Parathyroid adenoma (tissue), 2 donors: ENCODE results near the gene P3H3.

ENCODE experiments used
- H2AFZ ChIP-seq: fragments of 300-600 bp; sonication (generic); one replicate; pipeline ENCODE4 v1.7.0; 2017; ENCODE audit warnings: antibody characterized with exemption, mild to moderate bottlenecking
- H3K27ac ChIP-seq: fragments of 300-600 bp; sonication (generic); one replicate; pipeline ENCODE4 v1.7.0; 2017
- H3K27me3 ChIP-seq: fragments of 300-600 bp; sonication (generic); one replicate; pipeline ENCODE4 v1.7.0; 2017; ENCODE audit warnings: low read length; ENCODE audit not compliant: control insufficient read depth, insufficient read depth
- H3K36me3 ChIP-seq: fragments of 300-600 bp; sonication (generic); one replicate; pipeline ENCODE4 v1.7.0; 2017; ENCODE audit warnings: low read length; ENCODE audit not compliant: control insufficient read depth, insufficient read depth
- H3K4me1 ChIP-seq: fragments of 300-600 bp; sonication (generic); one replicate; pipeline ENCODE4 v1.7.0; 2017; ENCODE audit warnings: control low read depth
- H3K4me2 ChIP-seq: fragments of 300-600 bp; sonication (generic); one replicate; pipeline ENCODE4 v1.7.0; 2017; ENCODE audit warnings: low read length
- H3K4me3 ChIP-seq: fragments of 300-600 bp; sonication (generic); one replicate; pipeline ENCODE4 v1.7.0; 2017; ENCODE audit warnings: low read depth, low read length
- H3K79me2 ChIP-seq: fragments of 300-600 bp; sonication (generic); one replicate; pipeline ENCODE4 v1.7.0; 2017; ENCODE audit warnings: control low read depth
- H3K9ac ChIP-seq: fragments of 300-600 bp; sonication (generic); one replicate; pipeline ENCODE4 v1.7.0; 2017; ENCODE audit warnings: mild to moderate bottlenecking
- H3K9me3 ChIP-seq: fragments of 300-600 bp; sonication (generic); one replicate; pipeline ENCODE4 v1.7.0; 2017; ENCODE audit warnings: low read length; ENCODE audit not compliant: control insufficient read depth
- CTCF ChIP-seq: fragments of 300-600 bp; sonication (generic); IDR thresholded peaks from one replicate; pipeline ENCODE4 v1.7.0; 2017; ENCODE audit warnings: antibody characterized with exemption, mild to moderate bottlenecking
- donor health status: primary hyperparathyroidism.

The P3H3 gene

DNA sequence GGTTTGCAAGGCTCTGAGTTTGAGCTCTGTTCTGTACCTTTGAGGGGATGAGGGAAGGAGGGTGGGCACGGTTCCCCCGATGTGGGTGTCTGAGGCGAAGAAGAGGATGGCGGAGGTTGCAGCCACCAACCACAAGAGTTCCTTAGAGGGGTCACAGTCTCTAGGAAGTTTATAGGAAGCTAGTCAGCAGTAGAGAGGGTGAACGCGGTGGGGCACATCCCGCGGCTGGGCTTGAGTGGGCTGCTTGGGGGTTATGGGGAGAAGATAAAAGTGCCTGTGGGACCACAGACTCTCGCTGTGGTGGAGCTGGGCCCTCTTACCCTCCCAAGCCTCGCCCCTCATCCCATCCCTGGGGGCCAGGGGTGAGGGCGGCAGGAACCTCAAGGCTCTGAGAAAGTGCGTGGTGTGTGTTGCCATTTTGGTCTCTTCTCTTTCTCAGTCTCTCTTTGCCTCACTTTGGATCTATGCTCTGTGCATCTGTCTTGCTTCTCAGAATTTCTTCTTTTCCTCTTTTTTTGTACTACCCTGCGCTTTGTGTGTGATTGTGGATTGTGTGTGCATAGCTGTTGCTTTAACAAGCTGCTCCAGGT lies 36.2 kb upstream of the P3H3 start:
- H3K27me3 ChIP-seq: no peaks in the 10 kb centered on the region
- H3K27ac ChIP-seq: peak overlapping the region; percentile 8
- no peaks in the 10 kb centered on the region for H3K9me3 ChIP-seq
- H3K4me3 ChIP-seq: no peak overlapping the region
- H3K79me2 ChIP-seq: peaks cover 23% of the 10 kb centered on the region
- H3K9ac ChIP-seq: no peak overlapping the region
- peak overlapping the region; percentile 65 for H2AFZ ChIP-seq
- peaks cover 19% of the 10 kb centered on the region for H3K4me1 ChIP-seq
- H3K36me3 ChIP-seq: no peaks in the 10 kb centered on the region
- no peak overlapping the region for H3K4me2 ChIP-seq
- no peak for TF ChIP-seq CTCF

DNA sequence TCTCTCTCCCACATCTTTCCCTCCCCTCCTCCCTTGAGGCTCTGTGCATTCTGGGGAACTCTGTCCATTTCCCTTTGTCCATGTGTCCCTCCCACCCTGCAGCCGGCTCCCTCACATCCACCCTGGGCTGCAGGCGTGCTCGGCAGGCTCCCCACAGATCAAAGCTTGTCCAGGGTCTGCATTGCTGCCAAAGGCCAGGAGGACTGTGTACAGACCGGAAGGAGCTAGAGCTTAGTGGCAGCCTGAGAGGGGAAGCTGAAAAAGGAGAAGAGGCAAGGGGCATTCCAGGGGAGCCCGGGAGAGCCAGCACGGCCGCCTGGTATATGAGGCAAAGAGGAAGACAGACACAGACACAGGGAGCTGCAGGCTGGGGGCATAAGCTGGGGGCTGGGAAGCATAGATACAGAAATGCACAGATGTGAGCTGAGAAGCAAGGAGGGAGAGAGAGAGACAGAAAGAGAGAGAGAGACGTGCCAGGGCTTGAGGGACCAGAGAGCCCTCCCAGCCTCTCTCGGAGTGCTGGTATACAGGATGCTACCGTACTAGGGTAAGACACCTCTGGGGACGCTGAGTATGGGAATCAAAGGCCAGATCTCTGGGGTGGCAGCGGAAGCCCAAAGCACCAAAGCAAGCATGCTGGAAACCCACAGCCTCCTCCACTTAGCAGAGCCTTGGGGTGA lies 35.5 kb upstream of the P3H3 start:
- peaks cover 23% of the 10 kb centered on the region for H3K79me2 ChIP-seq
- H3K9ac ChIP-seq: no peak overlapping the region
- no peaks in the 10 kb centered on the region for H3K9me3 ChIP-seq
- no peak overlapping the region for H3K4me2 ChIP-seq
- peaks cover 14% of the 10 kb centered on the region for H3K4me1 ChIP-seq
- H3K4me3 ChIP-seq: no peak overlapping the region
- H3K27ac ChIP-seq: peak overlapping the region; percentile 8
- no peak for TF ChIP-seq CTCF
- no peaks in the 10 kb centered on the region for H3K36me3 ChIP-seq
- no peaks in the 10 kb centered on the region for H3K27me3 ChIP-seq
- H2AFZ ChIP-seq: peak overlapping the region; percentile 65

GRCh38 chr12:6795088-6795487 lies 33.1 kb upstream of the P3H3 start:
- Histone ChIP-seq H2AFZ (no peak overlapping the region), H3K36me3 (no peaks in the 10 kb centered on the region), H3K4me1 (no peaks in the 10 kb centered on the region), H3K27me3 (no peaks in the 10 kb centered on the region), H3K9ac (no peak overlapping the region), H3K27ac (no peak overlapping the region), H3K4me3 (no peak overlapping the region), H3K4me2 (no peak overlapping the region), H3K79me2 (peaks cover 13% of the 10 kb centered on the region), H3K9me3 (no peaks in the 10 kb centered on the region)
- no peak for TF ChIP-seq CTCF

- no peak overlapping the region for H3K27ac ChIP-seq
- no peak overlapping the region for H3K9ac ChIP-seq
- H3K4me1 ChIP-seq: no peaks in the 10 kb centered on the region
- H2AFZ ChIP-seq: no peak overlapping the region
- no peak overlapping the region for H3K4me3 ChIP-seq
- H3K27me3 ChIP-seq: no peaks in the 10 kb centered on the region
- no peak overlapping the region for H3K4me2 ChIP-seq
- no peak for TF ChIP-seq CTCF
- H3K36me3 ChIP-seq: no peaks in the 10 kb centered on the region
- no peaks in the 10 kb centered on the region for H3K9me3 ChIP-seq
- peaks cover 7% of the 10 kb centered on the region for H3K79me2 ChIP-seq
Observed at GRCh38 chr12:6796576-6796975, 31.6 kb upstream of the P3H3 start.

- H3K9me3 ChIP-seq: no peaks in the 10 kb centered on the region
- TF ChIP-seq CTCF: no peak
- H3K4me3 ChIP-seq: no peak overlapping the region
- no peaks in the 10 kb centered on the region for H3K79me2 ChIP-seq
- no peak overlapping the region for H3K27ac ChIP-seq
- H3K4me2 ChIP-seq: no peak overlapping the region
- H3K27me3 ChIP-seq: no peaks in the 10 kb centered on the region
- no peaks in the 10 kb centered on the region for H3K36me3 ChIP-seq
- no peak overlapping the region for H3K9ac ChIP-seq
- H3K4me1 ChIP-seq: no peaks in the 10 kb centered on the region
- H2AFZ ChIP-seq: no peak overlapping the region
Observed at GRCh38 chr12:6799147-6799546, 29.1 kb upstream of the P3H3 start.
